SH-SY5Y (cell line): ENCODE results near the gene PLIN4.

ENCODE experiments used
- GATA2 ChIP-seq: IDR thresholded peaks from 2 replicates; pipeline ENCODE4 v1.6.1; 2011; ENCODE audit warnings: mild to moderate bottlenecking, low read depth, low read length
- GATA3 ChIP-seq: IDR thresholded peaks from 2 replicates; pipeline ENCODE4 v1.6.1; 2011; ENCODE audit warnings: low read depth, mild to moderate bottlenecking, low read length, moderate library complexity

The PLIN4 gene

GRCh38 chr19:4472174-4472974 lies 45.9 kb downstream of the PLIN4 start, which contains the start of gene HDGFL2:
HDGFL2 (plus strand) TSS chr19:4472297; CDS start chr19:4472351, 54 bp downstream.
- no peak for TF ChIP-seq GATA3
- TF ChIP-seq GATA2 = no peak

GRCh38 chr19:4471403-4472173 lies 46.7 kb downstream of the PLIN4 start:
- no peak for TF ChIP-seq GATA3
- no peak for TF ChIP-seq GATA2

DNA sequence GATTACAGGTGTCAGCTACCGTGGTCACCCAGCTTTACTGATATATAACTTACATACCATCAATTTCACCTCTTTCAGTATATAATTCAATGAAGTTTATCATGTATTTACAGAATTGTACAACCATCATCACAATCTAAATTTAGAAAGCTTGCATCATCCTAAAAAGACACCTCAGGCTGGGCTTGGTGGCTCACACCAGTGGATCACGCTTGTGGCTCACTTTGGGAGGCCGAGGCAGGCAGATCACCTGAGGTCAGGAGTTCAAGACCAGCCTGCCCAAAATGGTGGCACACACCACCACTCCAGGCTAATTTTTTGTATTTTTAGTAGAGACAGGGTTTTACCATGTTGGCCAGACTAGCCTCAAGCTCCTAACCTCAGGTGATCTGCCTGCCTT lies 50.5 kb downstream of the PLIN4 start:
- no peak for TF ChIP-seq GATA3
- TF ChIP-seq GATA2 = no peak

DNA sequence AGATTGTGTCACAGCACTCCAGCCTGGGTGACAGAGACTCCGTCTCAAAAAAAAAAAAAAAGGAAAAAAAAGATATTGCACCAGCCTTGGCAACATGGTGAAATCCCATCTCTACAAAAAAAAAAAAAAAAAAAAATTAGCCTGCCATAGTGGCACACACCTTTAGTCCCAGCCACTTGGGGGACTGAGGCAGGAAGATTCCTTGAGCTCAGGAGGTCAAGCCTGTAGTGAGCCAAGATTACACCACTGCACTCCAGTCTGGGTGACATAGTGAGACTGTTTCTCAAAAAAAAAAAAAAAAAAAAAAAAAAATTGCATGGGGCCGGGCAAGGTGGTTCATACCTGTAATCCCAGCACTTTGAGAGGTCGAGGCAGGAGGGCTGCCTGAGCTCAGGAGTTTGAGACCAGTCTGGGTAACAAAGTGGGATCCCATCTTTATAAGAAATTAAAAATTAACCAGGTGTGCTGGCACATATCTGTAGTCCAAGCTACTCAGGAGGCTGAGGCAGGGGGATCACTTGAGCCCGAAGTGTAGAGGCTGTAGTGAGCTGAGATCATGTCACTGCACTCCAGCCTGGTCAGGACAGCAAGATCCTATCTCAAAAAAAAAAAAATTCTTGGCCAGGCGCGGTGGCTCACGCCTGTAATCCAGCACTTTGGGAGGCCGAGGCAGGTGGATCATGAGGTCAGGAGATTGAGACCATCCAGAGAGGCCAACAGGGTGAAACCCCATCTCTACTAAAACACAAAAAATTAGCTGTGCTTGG lies 53.3 kb downstream of the PLIN4 start:
- TF ChIP-seq GATA2 (no peak), GATA3 (no peak)

GRCh38 chr19:4457654-4458395 lies 60.5 kb downstream of the PLIN4 start, which contains the start of gene UBXN6:
UBXN6 (minus strand) TSS chr19:4457794; CDS start chr19:4457697, 97 bp downstream.
- TF ChIP-seq GATA2 (no peak), GATA3 (no peak)

DNA sequence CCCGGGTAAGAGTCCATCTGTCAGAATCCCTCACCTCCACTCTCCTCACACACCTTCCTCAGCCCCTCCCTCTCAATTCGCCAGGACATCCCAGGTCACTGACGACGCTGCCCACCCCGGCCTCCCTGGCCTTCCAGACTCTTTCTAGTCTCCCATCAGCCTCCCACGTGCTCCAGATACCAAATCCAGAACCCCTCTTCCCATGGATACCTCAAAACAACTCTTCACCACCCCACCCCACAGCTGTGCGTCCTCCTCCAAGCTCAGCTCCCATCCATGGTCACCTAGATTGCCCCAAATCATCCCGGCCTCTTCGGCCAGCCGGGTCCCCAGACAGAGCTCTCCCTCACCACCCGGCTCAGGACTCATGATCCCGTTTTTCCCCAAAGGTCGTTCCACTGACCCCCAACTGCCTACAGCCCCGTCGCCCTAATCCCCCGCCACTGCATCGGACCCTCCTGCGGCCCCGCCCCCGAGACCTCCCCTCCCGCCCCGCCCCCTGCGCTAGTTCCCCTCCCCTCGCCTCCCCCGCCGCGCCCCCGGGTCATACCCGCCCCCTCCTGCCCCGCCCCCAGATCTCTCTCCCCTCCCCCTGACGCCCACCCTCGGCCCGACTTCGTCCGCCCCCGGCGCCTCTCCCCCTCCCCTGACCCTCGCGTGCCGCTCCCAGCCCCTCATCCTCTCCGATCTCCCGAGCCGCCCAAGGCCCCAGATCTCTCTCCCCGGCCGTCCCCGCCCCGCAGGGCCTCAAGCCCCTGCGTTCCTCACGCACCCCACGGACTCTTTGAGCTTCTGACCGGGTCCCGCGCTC lies 61.2 kb downstream of the PLIN4 start:
- no peak for TF ChIP-seq GATA2

DNA sequence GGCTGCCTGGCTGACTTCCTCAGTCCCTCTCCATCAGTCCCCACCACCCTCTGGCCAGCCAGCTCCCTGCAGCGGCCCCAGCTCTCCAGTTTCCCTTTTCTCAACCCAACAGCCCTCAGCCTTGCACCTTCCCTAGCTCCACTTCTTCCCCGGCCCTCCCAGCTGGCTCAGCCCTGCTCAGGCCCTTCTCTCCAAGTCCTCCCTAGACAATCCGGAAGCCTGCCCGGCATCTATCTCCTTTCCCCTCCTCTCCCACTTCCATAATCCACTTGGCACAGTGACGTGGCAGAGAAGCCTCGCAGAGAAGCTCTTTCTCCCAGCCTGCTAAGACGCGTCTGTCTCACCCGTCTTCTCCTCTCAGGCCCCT lies 61.8 kb downstream of the PLIN4 start:
- TF ChIP-seq GATA3 (no peak), GATA2 (no peak)

DNA sequence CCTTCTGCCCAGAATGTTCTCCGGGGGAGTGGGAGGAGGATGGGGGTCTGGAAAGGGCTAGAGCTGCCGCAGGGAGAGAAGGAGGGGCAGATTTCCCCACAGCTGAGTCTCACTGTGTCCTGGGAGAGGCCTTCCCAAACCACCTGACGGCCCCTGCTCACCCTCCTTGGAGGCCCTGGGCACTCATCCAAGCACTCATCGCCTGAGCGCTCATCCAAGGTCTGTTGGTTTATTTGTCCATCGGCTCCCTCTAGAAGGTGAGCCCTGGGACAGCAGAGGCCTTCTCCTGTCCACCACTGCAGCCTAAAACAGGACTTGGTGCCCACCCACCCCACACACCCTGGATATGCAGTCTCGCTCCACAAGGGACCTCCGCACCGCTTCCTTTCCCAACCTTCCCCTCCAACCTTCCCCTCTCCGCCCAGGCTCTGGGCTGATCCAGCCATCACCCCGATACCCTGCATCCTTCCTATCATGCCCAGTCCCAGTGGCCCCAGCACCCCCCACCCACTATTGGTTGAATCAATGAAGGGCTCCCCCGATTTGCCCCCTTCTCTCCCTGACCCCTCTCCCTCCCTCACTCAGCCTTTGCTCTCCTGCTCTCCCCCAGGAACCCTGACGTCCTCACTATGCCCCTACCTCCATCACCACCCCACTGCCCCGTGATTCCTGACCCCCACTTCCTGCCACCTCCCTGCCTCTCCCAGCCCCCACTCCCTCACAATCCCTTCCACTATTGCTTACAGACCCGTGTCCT lies 62.4 kb downstream of the PLIN4 start:
- TF ChIP-seq GATA2 (no peak), GATA3 (no peak)

- TF ChIP-seq GATA2 = no peak
- no peak for TF ChIP-seq GATA3
Measured at GRCh38 chr19:4454747-4455718, 63.3 kb downstream of the PLIN4 start.

DNA sequence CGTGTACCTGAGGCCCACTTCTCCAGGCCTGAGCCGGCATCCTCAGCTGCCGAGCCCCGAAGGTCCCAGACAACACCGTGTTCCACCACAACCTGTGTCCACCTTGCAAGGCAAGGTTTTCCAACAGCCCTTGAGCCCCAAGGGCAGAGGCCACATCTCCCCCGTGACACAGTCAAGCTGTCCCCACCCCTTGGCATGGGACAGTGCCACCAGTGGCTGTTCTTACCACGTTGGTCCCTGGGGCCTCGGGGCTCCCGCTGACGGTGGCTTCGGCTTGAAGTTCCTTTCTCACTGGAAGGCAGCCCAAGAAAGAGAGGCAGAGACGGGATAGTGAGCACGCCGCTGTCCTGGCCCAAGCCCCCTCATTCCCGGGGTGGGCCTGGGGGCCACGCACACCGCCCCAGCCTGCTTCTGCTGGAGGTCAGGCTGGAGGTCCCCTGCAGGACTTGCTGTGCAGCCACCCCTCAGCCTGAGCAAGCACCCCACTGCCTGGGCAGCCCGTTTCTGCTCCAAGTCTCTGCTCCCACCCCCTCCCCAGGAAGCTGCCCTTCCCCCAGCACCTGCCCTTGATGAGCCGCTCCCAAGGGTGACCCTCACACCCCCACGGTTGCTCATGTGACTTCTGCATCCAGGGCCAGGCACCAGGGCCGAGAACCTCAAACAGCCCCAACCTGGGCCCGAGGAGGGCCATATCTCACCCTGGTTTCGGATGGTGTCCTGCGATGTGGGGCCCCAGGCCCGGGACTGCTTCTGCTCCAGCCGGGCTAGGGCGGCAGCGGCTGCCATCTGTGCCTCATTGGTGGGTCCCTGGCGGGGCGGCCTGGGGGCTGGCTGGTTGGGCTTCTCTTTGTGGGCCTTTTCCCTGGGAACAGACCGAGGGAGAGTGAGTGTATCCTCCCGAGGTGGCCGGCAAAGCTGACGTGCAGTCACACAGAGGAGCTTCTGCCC lies 64.8 kb downstream of the PLIN4 start:
- TF ChIP-seq GATA3 (no peak), GATA2 (no peak)
